ENCODE data around the gene ACYP2.

DNA sequence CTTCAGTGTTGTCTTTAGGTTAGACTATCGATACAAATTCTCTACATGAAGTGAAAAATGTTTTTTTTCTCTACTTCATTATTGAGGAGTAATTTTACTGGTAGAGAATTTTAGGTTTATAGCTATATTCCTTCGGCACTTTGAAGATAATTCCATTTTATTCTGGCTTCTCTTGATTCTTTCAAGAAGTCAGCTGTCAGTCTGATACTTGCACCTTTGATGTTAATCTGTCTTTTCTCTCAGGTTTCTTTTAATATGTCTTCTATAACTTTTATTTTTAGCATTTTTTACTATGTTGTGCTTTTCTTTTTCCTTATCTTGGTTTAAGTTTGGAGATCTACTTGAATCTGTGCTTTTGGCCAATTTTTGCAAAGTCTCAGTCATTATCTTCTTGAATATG, 122.0 kb downstream of the ACYP2 start:
- no peak for TF ChIP-seq POLR2A (IDR thresholded peaks at IDR 0.05)
- TF ChIP-seq, protein P1, sequence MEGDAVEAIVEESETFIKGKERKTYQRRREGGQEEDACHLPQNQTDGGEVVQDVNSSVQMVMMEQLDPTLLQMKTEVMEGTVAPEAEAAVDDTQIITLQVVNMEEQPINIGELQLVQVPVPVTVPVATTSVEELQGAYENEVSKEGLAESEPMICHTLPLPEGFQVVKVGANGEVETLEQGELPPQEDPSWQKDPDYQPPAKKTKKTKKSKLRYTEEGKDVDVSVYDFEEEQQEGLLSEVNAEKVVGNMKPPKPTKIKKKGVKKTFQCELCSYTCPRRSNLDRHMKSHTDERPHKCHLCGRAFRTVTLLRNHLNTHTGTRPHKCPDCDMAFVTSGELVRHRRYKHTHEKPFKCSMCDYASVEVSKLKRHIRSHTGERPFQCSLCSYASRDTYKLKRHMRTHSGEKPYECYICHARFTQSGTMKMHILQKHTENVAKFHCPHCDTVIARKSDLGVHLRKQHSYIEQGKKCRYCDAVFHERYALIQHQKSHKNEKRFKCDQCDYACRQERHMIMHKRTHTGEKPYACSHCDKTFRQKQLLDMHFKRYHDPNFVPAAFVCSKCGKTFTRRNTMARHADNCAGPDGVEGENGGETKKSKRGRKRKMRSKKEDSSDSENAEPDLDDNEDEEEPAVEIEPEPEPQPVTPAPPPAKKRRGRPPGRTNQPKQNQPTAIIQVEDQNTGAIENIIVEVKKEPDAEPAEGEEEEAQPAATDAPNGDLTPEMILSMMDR (IDR thresholded peaks at IDR 0.05) = no peak

Measured in right lobe of liver (tissue), 4 donors.